GM23248 (cell line): ENCODE results near the gene CARM1.

Source experiments
- EZH2 ChIP-seq: fragments of 200-600 bp; sonication (generic); IDR thresholded peaks from 2 replicates; pipeline ENCODE4 v1.6.1; 2018; ENCODE audit warnings: antibody characterized with exemption, mild to moderate bottlenecking; ENCODE audit not compliant: insufficient read depth, poor library complexity, severe bottlenecking
- EZH2phosphoT487 ChIP-seq: fragments of 200-600 bp; sonication (generic); IDR thresholded peaks from 2 replicates; pipeline ENCODE4 v1.6.1; 2018; ENCODE audit warnings: antibody characterized with exemption, moderate library complexity, mild to moderate bottlenecking, low read depth; ENCODE audit not compliant: insufficient read depth

- no peak for TF ChIP-seq EZH2phosphoT487
- no peak for TF ChIP-seq EZH2
These were observed 99.9 kb downstream of the CARM1 start for GRCh38 chr19:10971107-10971726.
